Omental fat pad (tissue), 4 donors: ENCODE results near the gene LRRC45. TPM values are rescaled to one million over a fixed set of nuclear protein-coding genes. Genes with fewer than 3 reads are reported as not detected.
A peak's percentile ranks its signal among the peaks of the same experiment; 100 is the strongest.

Experiments used
- ATAC-seq: fragments of 150-250 bp; one replicate; pipeline ENCODE4 v1.9.1; 2016; ENCODE audit warnings: mild to moderate bottlenecking, moderate library complexity; ENCODE audit not compliant: low FRiP score
- DNase-seq: peaks from one replicate; pipeline ENCODE4 v3.0.0-alpha.2; 2019; ENCODE audit warnings: low spot score
- total RNA-seq, 4 donors: library from RNA; depleted of rRNA; stranded (reverse); fragments of >200 nt; gene quantifications; one replicate each; pipeline ENCODE4 v1.1.0, GENCODE V29; 2016
- TF ChIP-seq, protein P1 (sequence below), 3 donors: fragments of 450-650 bp; IDR thresholded peaks; one replicate each; pipeline ENCODE4 v1.5.1; 2016 to 2017; ENCODE audit warnings: antibody characterized with exemption in 3 of 3, mild to moderate bottlenecking in 3 of 3, moderate library complexity in 2 of 3

Gene LRRC45
- total RNA-seq, 4 donors from 2014 or later: 4.7 to 12.3 (median 5.6) TPM

- TF ChIP-seq, protein P1, sequence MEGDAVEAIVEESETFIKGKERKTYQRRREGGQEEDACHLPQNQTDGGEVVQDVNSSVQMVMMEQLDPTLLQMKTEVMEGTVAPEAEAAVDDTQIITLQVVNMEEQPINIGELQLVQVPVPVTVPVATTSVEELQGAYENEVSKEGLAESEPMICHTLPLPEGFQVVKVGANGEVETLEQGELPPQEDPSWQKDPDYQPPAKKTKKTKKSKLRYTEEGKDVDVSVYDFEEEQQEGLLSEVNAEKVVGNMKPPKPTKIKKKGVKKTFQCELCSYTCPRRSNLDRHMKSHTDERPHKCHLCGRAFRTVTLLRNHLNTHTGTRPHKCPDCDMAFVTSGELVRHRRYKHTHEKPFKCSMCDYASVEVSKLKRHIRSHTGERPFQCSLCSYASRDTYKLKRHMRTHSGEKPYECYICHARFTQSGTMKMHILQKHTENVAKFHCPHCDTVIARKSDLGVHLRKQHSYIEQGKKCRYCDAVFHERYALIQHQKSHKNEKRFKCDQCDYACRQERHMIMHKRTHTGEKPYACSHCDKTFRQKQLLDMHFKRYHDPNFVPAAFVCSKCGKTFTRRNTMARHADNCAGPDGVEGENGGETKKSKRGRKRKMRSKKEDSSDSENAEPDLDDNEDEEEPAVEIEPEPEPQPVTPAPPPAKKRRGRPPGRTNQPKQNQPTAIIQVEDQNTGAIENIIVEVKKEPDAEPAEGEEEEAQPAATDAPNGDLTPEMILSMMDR (IDR thresholded peaks at IDR 0.05): no peak
- DNase-seq (no peak), ATAC-seq (no peak)
These were observed 10.4 kb downstream of the LRRC45 start for GRCh38 chr17:82033359-82034085.

GRCh38 chr17:82034371-82035011 is 11.4 kb downstream of the LRRC45 start:
- DNase-seq (no peak), ATAC-seq (no peak)
- TF ChIP-seq, protein P1 (IDR thresholded peaks at IDR 0.05): no peak

GRCh38 chr17:82035488-82035887 is 12.4 kb downstream of the LRRC45 start:
- TF ChIP-seq, protein P1 (IDR thresholded peaks at IDR 0.05): no peak
- no peak for DNase-seq
- no peak for ATAC-seq

- DNase-seq: no peak
- TF ChIP-seq, protein P1 (IDR thresholded peaks at IDR 0.05): no peak
- no peak for ATAC-seq
These were observed 13.0 kb downstream of the LRRC45 start for GRCh38 chr17:82035956-82036633.

DNA sequence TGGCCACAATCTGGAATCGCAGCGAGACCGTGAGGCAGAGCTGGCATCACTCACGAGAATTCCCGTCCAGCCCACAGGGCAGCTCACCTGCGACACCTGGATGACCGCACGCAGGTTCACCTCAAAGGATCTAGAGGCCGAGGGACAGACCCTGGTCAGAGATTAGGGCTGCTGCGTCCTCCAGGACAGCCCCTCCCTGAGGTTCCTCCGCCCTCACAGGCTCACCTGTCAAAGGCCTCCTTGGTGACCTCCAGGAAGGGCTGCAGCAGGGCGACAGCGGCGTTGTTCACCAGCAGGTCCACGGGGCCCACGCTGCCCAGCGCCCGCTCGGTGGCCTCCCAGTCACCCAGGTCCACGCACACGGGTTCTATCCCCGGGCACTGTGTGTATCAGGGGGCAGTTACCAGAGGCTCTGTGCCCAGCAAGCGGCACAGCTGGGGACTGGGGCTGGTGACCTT is 13.6 kb downstream of the LRRC45 start:
- TF ChIP-seq, protein P1 (IDR thresholded peaks at IDR 0.05): no peak
- ATAC-seq (no peak), DNase-seq (no peak)

- ATAC-seq (peak; percentile 94), DNase-seq (peak; percentile 90)
- TF ChIP-seq, protein P1 (IDR thresholded peaks at IDR 0.05): peak in 2 of 3 donors; percentile 2 to 32
These were observed 14.2 kb downstream of the LRRC45 start, which contains the start of gene DCXR for GRCh38 chr17:82037092-82037888. TSS of gene DCXR (minus strand) at chr17:82037697. CDS start at chr17:82037682, 15 bp downstream.
